Astrocyte (in vitro differentiated cells and primary cell): ENCODE results near the gene SCN3B. TPM values are rescaled to one million over a fixed set of nuclear protein-coding genes. Genes with fewer than 3 reads are reported as not detected.

Experiments
- DNase-seq: peaks from one replicate; pipeline ENCODE4 v3.0.0-alpha.2; 2010; ENCODE audit warnings: low read depth
- FAIRE-seq: peaks from 2 replicates; lab custom pipeline; 2011; peaks lifted over from hg19 to GRCh38; lab: Jason Lieb, UNC
- H2AFZ ChIP-seq: 2 replicates; pipeline ENCODE4 v1.6.0; 2012; ENCODE audit warnings: low read depth, low read length, inconsistent platforms
- H3K27ac ChIP-seq: 2 replicates; pipeline ENCODE4 v1.5.1; 2011; ENCODE audit warnings: low read depth, low read length, inconsistent platforms
- H3K27me3 ChIP-seq: 2 replicates; pipeline ENCODE4 v1.6.0; 2011; ENCODE audit warnings: low read length, inconsistent platforms; ENCODE audit not compliant: insufficient read depth
- H3K36me3 ChIP-seq: 2 replicates; pipeline ENCODE4 v1.5.1; 2011; ENCODE audit warnings: low read length, inconsistent platforms; ENCODE audit not compliant: insufficient read depth
- H3K4me1 ChIP-seq: 2 replicates; pipeline ENCODE4 v1.5.1; 2011; ENCODE audit warnings: low read length, inconsistent platforms; ENCODE audit not compliant: insufficient read depth
- H3K4me2 ChIP-seq: 2 replicates; pipeline ENCODE4 v1.6.0; 2012; ENCODE audit warnings: low read length, inconsistent platforms
- H3K4me3 ChIP-seq: 2 replicates; pipeline ENCODE4 v1.5.1; 2011; ENCODE audit warnings: low read depth, mild to moderate bottlenecking, low read length, inconsistent platforms; ENCODE audit not compliant: insufficient read depth
- H3K79me2 ChIP-seq: 2 replicates; pipeline ENCODE4 v1.6.0; 2012; ENCODE audit warnings: mild to moderate bottlenecking, low read length, inconsistent platforms; ENCODE audit not compliant: insufficient read depth
- H3K9ac ChIP-seq: 2 replicates; pipeline ENCODE4 v1.6.0; 2012; ENCODE audit warnings: mild to moderate bottlenecking, low read length, inconsistent platforms
- H3K9me3 ChIP-seq: 2 replicates; pipeline ENCODE4 v1.5.1; 2012; ENCODE audit warnings: low read depth, mild to moderate bottlenecking, low read length, inconsistent platforms; ENCODE audit not compliant: insufficient read depth
- H4K20me1 ChIP-seq: 2 replicates; pipeline ENCODE4 v1.6.0; 2012; ENCODE audit warnings: low read length, inconsistent platforms; ENCODE audit not compliant: insufficient read depth
- H3K27ac Mint-ChIP-seq: one replicate; pipeline ENCODE4 v1.8.0; 2021; ENCODE audit warnings: mild to moderate bottlenecking, mixed read lengths; ENCODE audit not compliant: unreplicated experiment
- H3K27me3 Mint-ChIP-seq: one replicate; pipeline ENCODE4 v1.8.0; 2021; ENCODE audit warnings: low read depth, mixed read lengths; ENCODE audit not compliant: unreplicated experiment
- H3K36me3 Mint-ChIP-seq: one replicate; pipeline ENCODE4 v1.8.0; 2021; ENCODE audit warnings: low read depth, mixed read lengths; ENCODE audit not compliant: unreplicated experiment
- H3K4me1 Mint-ChIP-seq: one replicate; pipeline ENCODE4 v1.8.0; 2021; ENCODE audit warnings: low read depth, mixed read lengths; ENCODE audit not compliant: unreplicated experiment
- H3K4me3 Mint-ChIP-seq: one replicate; pipeline ENCODE4 v1.8.0; 2021; ENCODE audit warnings: mild to moderate bottlenecking, moderate library complexity, mixed read lengths; ENCODE audit not compliant: unreplicated experiment
- H3K9me3 Mint-ChIP-seq: one replicate; pipeline ENCODE4 v1.8.0; 2021; ENCODE audit warnings: mild to moderate bottlenecking, mixed read lengths; ENCODE audit not compliant: unreplicated experiment
- CTCF ChIP-seq: IDR thresholded peaks from 2 replicates; pipeline ENCODE4 v1.5.1; 2011; ENCODE audit warnings: low read depth, mild to moderate bottlenecking, inconsistent platforms, low read length, moderate library complexity; ENCODE audit not compliant: insufficient read depth
- EZH2 ChIP-seq: IDR thresholded peaks from 2 replicates; pipeline ENCODE4 v1.6.1; 2012; ENCODE audit warnings: mild to moderate bottlenecking, low read length, inconsistent platforms; ENCODE audit not compliant: insufficient read depth
- total RNA-seq: library from RNA; stranded (reverse); gene quantifications from 2 replicates; pipeline ENCODE4 v1.2.1, GENCODE V29; 2021

The SCN3B gene
- total RNA-seq, 1 donor from 2014 or later, result 2.3 TPM

- FAIRE-seq (no peak), DNase-seq (no peak)
- H3K4me3 ChIP-seq, result no peak overlapping the region
- peaks cover 3% of the 10 kb centered on the region for H3K4me1 Mint-ChIP-seq
- no peaks in the 10 kb centered on the region for H3K9me3 ChIP-seq
- TF ChIP-seq EZH2, result no peak
- TF ChIP-seq CTCF, result no peak
- no peak overlapping the region for H3K9ac ChIP-seq
- H3K27ac Mint-ChIP-seq, result no peak overlapping the region
- no peaks in the 10 kb centered on the region for H4K20me1 ChIP-seq
- H3K36me3 Mint-ChIP-seq, result peaks cover 14% of the 10 kb centered on the region
- no peaks in the 10 kb centered on the region for H3K9me3 Mint-ChIP-seq
- H3K4me3 Mint-ChIP-seq, result no peak overlapping the region
- no peaks in the 10 kb centered on the region for H3K79me2 ChIP-seq
- no peaks in the 10 kb centered on the region for H3K27me3 ChIP-seq
- peaks cover 4% of the 10 kb centered on the region for H3K27me3 Mint-ChIP-seq
- no peak overlapping the region for H3K4me2 ChIP-seq
- H2AFZ ChIP-seq, result no peak overlapping the region
- no peaks in the 10 kb centered on the region for H3K36me3 ChIP-seq
- no peak overlapping the region for H3K27ac ChIP-seq
- no peaks in the 10 kb centered on the region for H3K4me1 ChIP-seq
These were observed 29.4 kb downstream of the SCN3B start for GRCh38 chr11:123624974-123625373.

- Mint-ChIP-seq H3K4me1 (no peaks in the 10 kb centered on the region), H3K27ac (no peak overlapping the region), H3K36me3 (peaks cover 17% of the 10 kb centered on the region), H3K9me3 (no peaks in the 10 kb centered on the region), H3K4me3 (no peak overlapping the region), H3K27me3 (peaks cover 4% of the 10 kb centered on the region)
- H3K4me3 ChIP-seq, result no peak overlapping the region
- H3K27ac ChIP-seq, result no peak overlapping the region
- H2AFZ ChIP-seq, result no peak overlapping the region
- no peaks in the 10 kb centered on the region for H3K4me1 ChIP-seq
- H3K9ac ChIP-seq, result no peak overlapping the region
- TF ChIP-seq EZH2 (no peak), CTCF (no peak)
- FAIRE-seq (no peak), DNase-seq (no peak)
- no peaks in the 10 kb centered on the region for H3K79me2 ChIP-seq
- H4K20me1 ChIP-seq, result no peaks in the 10 kb centered on the region
- H3K4me2 ChIP-seq, result no peak overlapping the region
- H3K36me3 ChIP-seq, result no peaks in the 10 kb centered on the region
- no peaks in the 10 kb centered on the region for H3K9me3 ChIP-seq
- H3K27me3 ChIP-seq, result no peaks in the 10 kb centered on the region
These were observed 31.8 kb downstream of the SCN3B start for GRCh38 chr11:123622576-123622975.

GRCh38 chr11:123616505-123617198 lies 37.8 kb downstream of the SCN3B start:
- DNase-seq, result peak; percentile 78
- peaks cover 4% of the 10 kb centered on the region for H3K27me3 Mint-ChIP-seq
- H3K27ac Mint-ChIP-seq, result peak overlapping the region; percentile 64
- TF ChIP-seq EZH2, result no peak
- TF ChIP-seq CTCF, result no peak
- no peak overlapping the region for H3K4me3 Mint-ChIP-seq
- FAIRE-seq, result no peak
- peaks cover 5% of the 10 kb centered on the region for H3K4me1 Mint-ChIP-seq
- peaks cover 6% of the 10 kb centered on the region for H3K4me1 ChIP-seq
- no peak overlapping the region for H3K4me3 ChIP-seq
- H3K9me3 Mint-ChIP-seq, result no peaks in the 10 kb centered on the region
- H4K20me1 ChIP-seq, result no peaks in the 10 kb centered on the region
- H3K27me3 ChIP-seq, result no peaks in the 10 kb centered on the region
- no peaks in the 10 kb centered on the region for H3K36me3 ChIP-seq
- no peak overlapping the region for H3K4me2 ChIP-seq
- H3K27ac ChIP-seq, result no peak overlapping the region
- peak overlapping the region; percentile 9 for H2AFZ ChIP-seq
- H3K9ac ChIP-seq, result no peak overlapping the region
- no peaks in the 10 kb centered on the region for H3K9me3 ChIP-seq
- peaks cover 12% of the 10 kb centered on the region for H3K36me3 Mint-ChIP-seq
- H3K79me2 ChIP-seq, result no peaks in the 10 kb centered on the region
